A673 (cell line): ENCODE results near the gene KLK12. TPM values are rescaled to one million over a fixed set of nuclear protein-coding genes. Genes with fewer than 3 reads are reported as not detected.
"Not testable (repeated sequence)": the region's sequence is repeated elsewhere in the genome, so short reads cannot be mapped to it uniquely, and the experiment has no call there.

Experiments
- BruUV-seq: library from RNA; stranded (reverse); fragments of 400-500 nt; replicated peaks from 2 replicates; lab custom pipeline; 2021; lab: Mats Ljungman, UMichigan
- CTCF ChIA-PET: fragments of 300-600 bp; sonication (Branson Sonifier 250); formaldehyde crosslinking; loops from one replicate; lab custom pipeline; 2022; ENCODE audit warnings: antibody characterized with exemption; lab: Charles Lee
- POLR2A ChIA-PET: fragments of 300-600 bp; sonication (Branson Sonifier 250); formaldehyde crosslinking; loops from one replicate; lab custom pipeline; 2022; ENCODE audit warnings: antibody characterized with exemption; ENCODE audit not compliant: low non-redundant PET; lab: Charles Lee
- DNase-seq: peaks from one replicate; pipeline ENCODE4 v3.0.0-alpha.2; 2015; ENCODE audit warnings: low spot score
- H3K27ac ChIP-seq: fragments of 200-600 bp; sonication (generic); 2 replicates; pipeline ENCODE4 v1.5.1; 2016; ENCODE audit warnings: mixed run types, low read depth, mild to moderate bottlenecking, mixed read lengths, antibody characterized with exemption, low read length; ENCODE audit not compliant: poor library complexity, severe bottlenecking
- H3K27me3 ChIP-seq: fragments of 200-600 bp; sonication (generic); replicated peaks from 2 replicates; pipeline ENCODE4 v1.6.1; 2017; ENCODE audit warnings: mixed run types, low read depth, mild to moderate bottlenecking, mixed read lengths, antibody characterized with exemption, low read length; ENCODE audit not compliant: insufficient read depth, poor library complexity
- H3K36me3 ChIP-seq: fragments of 200-600 bp; sonication (generic); 2 replicates; pipeline ENCODE4 v1.6.1; 2016; ENCODE audit warnings: mixed run types, mild to moderate bottlenecking, mixed read lengths, antibody characterized with exemption, low read length; ENCODE audit not compliant: insufficient read depth, poor library complexity, severe bottlenecking
- H3K4me1 ChIP-seq: fragments of 200-600 bp; sonication (generic); 2 replicates; pipeline ENCODE4 v1.6.1; 2017; ENCODE audit warnings: mixed run types, mild to moderate bottlenecking, mixed read lengths, antibody characterized with exemption, low read length; ENCODE audit not compliant: insufficient read depth, poor library complexity, severe bottlenecking
- H3K4me3 ChIP-seq: fragments of 200-600 bp; sonication (generic); 2 replicates; pipeline ENCODE4 v1.5.1; 2016; ENCODE audit warnings: low read depth, mixed run types, mild to moderate bottlenecking, mixed read lengths, low read length; ENCODE audit not compliant: poor library complexity, severe bottlenecking
- H3K9me3 ChIP-seq: fragments of 200-600 bp; sonication (generic); 2 replicates; pipeline ENCODE4 v1.6.1; 2016; ENCODE audit warnings: mixed run types, low read depth, mild to moderate bottlenecking, mixed read lengths, antibody characterized with exemption, low read length; ENCODE audit not compliant: poor library complexity, severe bottlenecking
- EZH2 ChIP-seq: fragments of 200-600 bp; sonication (generic); IDR thresholded peaks from 2 replicates; pipeline ENCODE4 v1.6.1; 2017; ENCODE audit warnings: borderline replicate concordance, low read depth, mild to moderate bottlenecking, mixed read lengths, antibody characterized with exemption, low read length; ENCODE audit not compliant: poor library complexity, severe bottlenecking
- intact Hi-C: fragments of 100-400 bp; cut with micrococcal nuclease; formaldehyde crosslinking; loops from one replicate; pipeline ENCODE4 v1.10.0; 2022; ENCODE audit not compliant: unreplicated experiment
- total RNA-seq: library from RNA; stranded (reverse); gene quantifications from 2 replicates; pipeline ENCODE4 v1.2.3, GENCODE V29; 2021
- TF ChIP-seq, protein P1 (sequence below): fragments of 300-800, 200-600 bp; sonication (generic); conservative IDR thresholded peaks from 2 replicates; pipeline ENCODE4 v1.5.1; 2017; ENCODE audit warnings: low read depth, mild to moderate bottlenecking, antibody characterized with exemption, low read length, moderate library complexity, mixed read lengths

KLK12 gene
- total RNA-seq, 1 experiment from 2014 or later: not detected

DNA sequence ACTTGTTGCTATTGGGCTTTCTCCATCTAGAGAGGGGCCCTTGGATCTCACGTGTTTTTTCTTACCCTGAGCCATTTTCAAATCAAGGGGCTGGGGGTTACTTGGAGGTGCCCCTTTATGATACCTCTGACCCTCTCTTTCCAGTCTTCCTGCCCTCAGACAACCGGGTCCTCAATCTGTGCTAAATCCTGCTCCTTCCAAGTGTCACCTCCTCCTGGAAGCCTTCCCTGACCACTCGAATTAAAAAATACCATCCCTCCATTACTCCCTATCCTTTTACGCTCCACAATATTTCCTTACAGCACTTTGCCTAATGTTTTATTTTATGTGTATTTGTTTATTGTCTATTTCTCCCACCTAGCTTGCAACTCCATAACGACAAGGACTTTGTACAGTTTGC lies 36.7 kb downstream of the KLK12 start:
- CTCF ChIA-PET: no interaction called here

DNA sequence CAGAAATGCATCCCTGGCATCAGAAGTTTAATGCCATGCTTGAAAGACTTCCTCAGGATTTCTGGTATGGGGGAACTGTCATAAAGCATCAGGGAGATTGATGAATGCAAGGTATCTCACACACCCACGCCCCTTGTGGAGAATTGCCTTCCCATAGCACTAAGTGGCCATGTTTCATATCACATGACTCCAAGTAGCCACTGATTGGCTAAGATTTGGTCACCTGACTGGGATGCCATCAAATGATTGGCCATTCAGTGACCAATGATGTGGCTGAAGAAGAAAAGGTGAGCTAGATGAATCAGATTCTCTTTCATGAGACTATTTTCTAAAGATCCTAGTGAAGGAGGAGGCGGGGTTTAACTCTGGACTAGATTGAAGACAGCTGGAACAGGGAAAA lies 40.7 kb downstream of the KLK12 start:
- H3K27me3 ChIP-seq: peaks cover 14% of the 10 kb centered on the region
- H3K36me3 ChIP-seq: no peaks in the 10 kb centered on the region
- peak; percentile 21 for DNase-seq
- ChIA-PET POLR2A (no interaction called here), CTCF (no interaction called here)
- H3K27ac ChIP-seq: no peak overlapping the region
- TF ChIP-seq, protein P1, sequence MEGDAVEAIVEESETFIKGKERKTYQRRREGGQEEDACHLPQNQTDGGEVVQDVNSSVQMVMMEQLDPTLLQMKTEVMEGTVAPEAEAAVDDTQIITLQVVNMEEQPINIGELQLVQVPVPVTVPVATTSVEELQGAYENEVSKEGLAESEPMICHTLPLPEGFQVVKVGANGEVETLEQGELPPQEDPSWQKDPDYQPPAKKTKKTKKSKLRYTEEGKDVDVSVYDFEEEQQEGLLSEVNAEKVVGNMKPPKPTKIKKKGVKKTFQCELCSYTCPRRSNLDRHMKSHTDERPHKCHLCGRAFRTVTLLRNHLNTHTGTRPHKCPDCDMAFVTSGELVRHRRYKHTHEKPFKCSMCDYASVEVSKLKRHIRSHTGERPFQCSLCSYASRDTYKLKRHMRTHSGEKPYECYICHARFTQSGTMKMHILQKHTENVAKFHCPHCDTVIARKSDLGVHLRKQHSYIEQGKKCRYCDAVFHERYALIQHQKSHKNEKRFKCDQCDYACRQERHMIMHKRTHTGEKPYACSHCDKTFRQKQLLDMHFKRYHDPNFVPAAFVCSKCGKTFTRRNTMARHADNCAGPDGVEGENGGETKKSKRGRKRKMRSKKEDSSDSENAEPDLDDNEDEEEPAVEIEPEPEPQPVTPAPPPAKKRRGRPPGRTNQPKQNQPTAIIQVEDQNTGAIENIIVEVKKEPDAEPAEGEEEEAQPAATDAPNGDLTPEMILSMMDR: no peak
- TF ChIP-seq EZH2: no peak
- no peaks in the 10 kb centered on the region for H3K9me3 ChIP-seq
- intact Hi-C loops: no loop called here
- H3K4me3 ChIP-seq: no peak overlapping the region
- no peaks in the 10 kb centered on the region for H3K4me1 ChIP-seq
- BruUV-seq: no TSS peak

More for the DNA sequence above, 36.7 kb downstream of the KLK12 start:
- TF ChIP-seq, protein P1: no peak
- TF ChIP-seq EZH2: no peak
- POLR2A ChIA-PET: no interaction called here
- Histone ChIP-seq H3K4me1 (no peaks in the 10 kb centered on the region), H3K4me3 (no peak overlapping the region), H3K36me3 (no peaks in the 10 kb centered on the region), H3K27me3 (peaks cover 10% of the 10 kb centered on the region), H3K9me3 (no peaks in the 10 kb centered on the region), H3K27ac (no peak overlapping the region)
- DNase-seq: no peak
- BruUV-seq: no TSS peak
- intact Hi-C loops: no loop called here

DNA sequence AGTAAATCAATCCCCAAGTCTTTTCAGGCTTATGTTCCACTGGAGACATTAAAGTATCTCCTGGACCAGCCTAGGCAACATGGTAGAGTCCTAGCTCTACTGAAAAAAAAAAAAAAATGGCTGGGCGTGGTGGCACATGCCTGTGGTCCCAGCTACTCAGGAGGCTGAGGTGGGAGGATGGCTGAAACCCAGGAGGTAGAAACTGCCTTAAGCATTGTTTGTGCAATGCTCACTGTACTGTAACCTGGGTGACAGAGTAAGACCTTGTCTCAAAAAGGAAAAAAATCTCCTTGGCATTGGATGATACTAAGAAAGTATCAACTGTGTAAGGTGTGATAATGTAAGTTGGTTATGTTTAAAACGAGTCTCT lies 42.2 kb downstream of the KLK12 start:
- no peaks in the 10 kb centered on the region for H3K36me3 ChIP-seq
- H3K4me3 ChIP-seq: no peak overlapping the region
- no peak for TF ChIP-seq EZH2
- TF ChIP-seq, protein P1: no peak
- DNase-seq: no peak
- BruUV-seq: no TSS peak
- H3K9me3 ChIP-seq: no peaks in the 10 kb centered on the region
- intact Hi-C loops: no loop called here
- ChIA-PET POLR2A (no interaction called here), CTCF (no interaction called here)
- H3K27ac ChIP-seq: no peak overlapping the region
- peaks cover 28% of the 10 kb centered on the region for H3K27me3 ChIP-seq
- no peaks in the 10 kb centered on the region for H3K4me1 ChIP-seq

DNA sequence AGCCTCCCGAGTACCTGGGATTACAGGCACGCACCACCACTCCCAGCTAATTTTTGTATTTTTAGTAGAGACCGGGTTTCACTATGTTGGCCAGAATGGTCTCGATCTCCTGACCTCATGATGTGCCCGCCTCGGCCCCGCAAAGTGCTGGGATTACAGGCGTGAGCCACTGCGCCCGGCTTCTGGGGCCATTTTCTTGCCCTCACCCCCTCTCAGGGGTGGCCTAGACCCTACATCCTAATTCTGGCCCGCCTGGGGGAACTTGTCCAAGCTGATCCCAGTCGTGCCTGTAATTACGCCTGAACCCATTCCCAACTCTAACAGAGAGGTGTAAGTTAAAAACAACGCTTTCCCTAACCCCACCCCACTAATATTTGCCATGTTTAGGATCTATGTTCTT lies 50.4 kb downstream of the KLK12 start:
- H3K4me1 ChIP-seq, DNase-seq, POLR2A ChIA-PET, CTCF ChIA-PET, H3K4me3 ChIP-seq, intact Hi-C loops, BruUV-seq, H3K9me3 ChIP-seq, H3K36me3 ChIP-seq, H3K27ac ChIP-seq: not testable (repeated sequence)
- peaks cover 73% of the 10 kb centered on the region for H3K27me3 ChIP-seq
